GM21360 (cell line): ENCODE measurements around the gene TEAD3.

Experiments used
- ATAC-seq: cut with Tn5 transposase; IDR thresholded peaks from one replicate; pipeline ENCODE4 v1.9.1; 2021; ENCODE audit warnings: mild to moderate bottlenecking, moderate library complexity; ENCODE audit not compliant: unreplicated experiment

The TEAD3 gene

DNA sequence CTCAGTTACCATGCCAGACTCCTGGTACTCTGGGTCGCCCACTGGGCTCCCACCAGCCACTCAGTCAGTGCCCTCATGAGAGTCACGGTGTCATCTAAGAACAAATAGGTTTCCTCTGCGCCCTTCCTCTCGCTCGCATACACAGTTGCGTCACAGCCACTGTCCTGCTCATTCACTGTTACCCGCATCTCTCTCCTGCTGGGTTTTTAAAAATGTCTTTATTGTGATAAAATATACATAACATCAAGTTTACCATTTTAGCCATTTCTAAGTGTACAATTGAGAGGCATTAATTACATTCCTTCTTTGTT lies 4.0 kb downstream of the TEAD3 start:
- ATAC-seq = no peak

DNA sequence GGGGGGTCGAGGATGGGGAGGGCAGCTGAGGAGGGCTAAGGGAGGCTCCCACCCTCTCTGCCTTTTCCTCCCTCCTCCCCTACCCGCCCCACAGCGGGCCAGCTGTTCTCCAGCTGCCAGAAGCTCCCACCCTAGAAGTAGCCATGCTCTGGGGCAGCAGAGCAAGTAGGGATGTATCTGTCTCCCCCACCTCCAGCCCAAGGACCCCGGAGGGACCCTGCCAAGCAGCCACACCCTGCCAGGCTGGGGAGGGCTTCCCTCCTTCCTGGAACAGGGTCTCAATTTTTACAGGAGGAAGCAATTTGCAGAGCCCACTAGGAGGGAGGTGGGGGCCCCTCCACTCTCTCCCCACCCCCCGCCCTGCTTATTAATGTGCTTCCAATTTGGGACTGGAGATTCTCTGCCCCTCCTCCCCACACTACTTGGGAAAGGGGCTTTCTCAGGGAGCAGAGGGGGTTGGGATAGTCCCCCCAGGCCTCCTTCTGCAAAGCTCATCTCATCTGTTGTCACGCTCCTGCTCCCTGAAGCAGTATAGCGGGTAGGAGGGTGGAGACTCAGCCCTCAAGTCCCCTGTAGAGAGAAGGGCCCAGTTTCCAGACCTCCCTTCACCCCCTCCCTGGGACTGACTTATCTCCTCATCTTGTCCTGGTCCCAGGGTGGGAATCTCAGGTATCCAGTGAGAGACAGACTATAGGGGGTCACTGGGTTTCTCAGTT lies 4.5 kb downstream of the TEAD3 start:
- no peak for ATAC-seq

DNA sequence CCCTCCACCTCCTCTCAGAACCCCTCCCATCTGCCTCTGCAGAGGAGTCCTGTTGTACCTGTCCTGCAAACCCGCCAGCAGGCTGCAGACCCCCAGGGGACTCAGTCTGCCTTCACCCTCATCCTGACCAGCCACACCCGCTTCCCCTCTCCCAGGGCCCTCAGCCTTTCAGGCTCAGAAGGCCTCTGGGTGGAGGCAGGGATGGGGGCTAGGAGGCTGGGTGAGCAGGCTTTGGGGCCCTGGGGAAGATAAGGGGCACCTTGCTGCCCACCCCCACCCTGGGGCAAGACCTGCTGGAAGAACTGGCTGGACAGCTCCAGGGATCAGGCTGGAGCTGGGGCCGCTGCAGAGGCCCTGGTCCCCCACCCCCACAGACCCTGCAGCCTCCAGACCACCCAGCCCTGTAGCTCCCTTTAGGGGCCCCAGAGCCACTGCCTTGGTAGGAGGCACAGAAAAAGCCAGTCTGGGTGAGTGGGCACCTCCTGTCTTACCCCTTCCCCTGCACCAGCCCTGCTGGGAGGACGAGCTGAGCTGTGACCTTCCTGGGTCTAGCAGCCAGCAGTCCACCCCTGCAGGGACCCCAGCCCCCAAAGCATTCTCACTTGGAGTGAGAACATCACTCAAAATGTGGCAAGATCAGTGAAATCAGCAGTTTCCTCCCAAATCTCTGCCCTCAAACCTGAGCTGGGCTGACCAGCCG lies 5.2 kb downstream of the TEAD3 start:
- ATAC-seq = no peak

DNA sequence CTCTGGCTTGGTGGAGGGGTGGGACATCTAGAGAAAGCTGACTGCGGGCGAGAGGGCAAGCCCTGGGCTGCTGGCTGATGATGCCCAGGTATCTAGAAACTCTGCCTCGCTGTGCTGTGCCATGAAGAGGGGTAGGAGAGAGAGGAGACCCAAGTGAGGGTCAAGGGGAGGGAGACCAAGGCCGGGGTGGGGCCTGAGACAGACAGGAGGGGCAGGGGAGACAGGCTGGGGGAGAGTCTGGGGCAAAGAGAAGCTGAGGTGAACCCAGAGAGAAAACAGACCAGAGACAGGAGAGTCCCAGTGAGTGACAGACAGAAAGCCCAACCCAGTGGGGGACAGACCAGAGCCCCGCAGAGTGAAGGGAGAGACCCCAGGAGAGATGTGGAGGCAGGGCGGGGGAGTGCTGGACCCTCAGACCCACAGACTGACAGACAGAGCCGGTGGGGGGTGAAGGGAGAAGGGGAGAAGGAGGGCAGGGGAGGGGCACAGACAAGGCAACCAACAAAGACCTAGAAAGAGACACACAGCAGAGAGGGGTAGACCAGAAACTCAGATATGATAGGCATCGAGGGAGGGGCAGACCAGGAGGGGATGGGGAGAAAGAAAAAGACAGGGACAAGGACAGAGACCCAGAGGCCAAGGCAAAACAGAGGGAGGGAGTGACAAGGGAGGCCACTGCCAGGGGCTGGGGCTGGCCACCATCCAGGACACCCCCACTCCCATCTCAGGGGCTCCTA lies 5.9 kb downstream of the TEAD3 start:
- no peak for ATAC-seq

DNA sequence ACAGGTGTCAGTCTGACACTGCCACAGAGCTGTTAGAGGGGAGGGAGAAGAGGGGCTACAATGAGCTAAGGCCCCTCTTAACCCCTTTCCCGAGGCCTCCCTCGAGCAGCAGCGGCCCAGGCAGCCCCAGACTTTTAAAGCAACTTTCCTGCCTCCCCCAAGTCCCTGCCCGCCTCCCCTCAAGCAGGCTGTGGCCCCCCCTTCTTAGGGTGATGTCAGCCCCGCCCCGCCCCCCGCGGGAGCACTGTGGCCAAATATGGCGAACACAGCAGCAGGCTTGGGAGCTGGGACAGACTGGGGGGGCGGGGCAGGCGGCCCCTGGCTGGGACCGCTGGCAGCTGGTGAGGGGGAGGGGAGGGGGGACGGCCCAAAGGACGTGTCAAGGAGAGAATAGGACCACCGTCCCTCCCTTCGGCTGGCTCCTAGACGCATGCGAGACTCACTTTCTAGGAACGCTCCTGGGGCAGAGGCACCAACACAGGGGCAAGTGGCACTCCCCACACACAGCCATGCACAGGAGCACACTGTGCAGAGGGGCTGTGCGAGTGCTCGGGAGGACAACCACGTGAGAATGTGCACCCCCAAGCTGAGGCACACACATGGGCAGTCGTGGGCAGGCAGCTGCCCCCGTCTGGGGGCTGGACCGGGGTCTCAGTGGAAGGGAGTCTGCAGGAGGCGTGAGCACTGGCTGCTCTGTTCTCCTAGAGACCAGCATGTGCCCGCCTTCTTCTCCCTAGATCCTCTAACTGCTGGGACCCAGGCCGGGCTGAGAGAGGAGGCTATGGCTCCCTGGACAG lies 6.7 kb downstream of the TEAD3 start:
- no peak for ATAC-seq

DNA sequence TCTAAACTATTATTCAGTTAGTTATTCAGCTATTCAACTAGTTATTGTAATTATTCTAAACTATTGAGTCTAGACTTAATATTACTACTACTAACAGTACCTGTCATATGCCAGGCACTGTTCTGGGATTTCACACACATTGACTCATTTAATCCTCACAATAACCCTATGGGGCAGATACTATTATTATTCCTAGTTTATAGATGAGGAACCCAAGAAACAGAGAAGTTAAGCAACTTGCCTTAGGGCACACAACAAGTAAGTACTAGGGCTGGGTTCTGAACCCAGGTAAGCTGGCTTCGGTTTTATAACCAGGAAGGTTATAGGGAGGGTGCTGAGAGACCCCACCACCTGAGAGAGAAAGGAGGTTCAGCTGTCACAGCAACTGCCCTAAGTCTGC lies 7.8 kb downstream of the TEAD3 start:
- no peak for ATAC-seq

DNA sequence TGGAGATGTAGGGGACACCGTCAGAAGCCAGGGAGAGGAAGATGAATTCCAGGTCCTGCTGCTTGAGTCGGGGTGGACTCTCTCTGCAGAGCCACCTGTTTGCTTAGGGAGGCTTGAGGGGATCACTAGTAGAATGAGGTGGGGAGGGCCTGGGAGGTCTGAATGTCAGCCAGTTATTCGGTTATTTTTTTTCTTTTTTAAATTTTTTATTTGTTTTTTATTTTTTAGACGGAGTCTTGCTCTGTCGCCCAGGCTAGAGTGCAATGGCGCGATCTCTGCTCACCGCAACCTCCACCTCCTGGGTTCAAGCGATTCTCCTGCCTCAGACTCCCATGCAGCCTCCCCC lies 8.4 kb downstream of the TEAD3 start:
- ATAC-seq = no peak

DNA sequence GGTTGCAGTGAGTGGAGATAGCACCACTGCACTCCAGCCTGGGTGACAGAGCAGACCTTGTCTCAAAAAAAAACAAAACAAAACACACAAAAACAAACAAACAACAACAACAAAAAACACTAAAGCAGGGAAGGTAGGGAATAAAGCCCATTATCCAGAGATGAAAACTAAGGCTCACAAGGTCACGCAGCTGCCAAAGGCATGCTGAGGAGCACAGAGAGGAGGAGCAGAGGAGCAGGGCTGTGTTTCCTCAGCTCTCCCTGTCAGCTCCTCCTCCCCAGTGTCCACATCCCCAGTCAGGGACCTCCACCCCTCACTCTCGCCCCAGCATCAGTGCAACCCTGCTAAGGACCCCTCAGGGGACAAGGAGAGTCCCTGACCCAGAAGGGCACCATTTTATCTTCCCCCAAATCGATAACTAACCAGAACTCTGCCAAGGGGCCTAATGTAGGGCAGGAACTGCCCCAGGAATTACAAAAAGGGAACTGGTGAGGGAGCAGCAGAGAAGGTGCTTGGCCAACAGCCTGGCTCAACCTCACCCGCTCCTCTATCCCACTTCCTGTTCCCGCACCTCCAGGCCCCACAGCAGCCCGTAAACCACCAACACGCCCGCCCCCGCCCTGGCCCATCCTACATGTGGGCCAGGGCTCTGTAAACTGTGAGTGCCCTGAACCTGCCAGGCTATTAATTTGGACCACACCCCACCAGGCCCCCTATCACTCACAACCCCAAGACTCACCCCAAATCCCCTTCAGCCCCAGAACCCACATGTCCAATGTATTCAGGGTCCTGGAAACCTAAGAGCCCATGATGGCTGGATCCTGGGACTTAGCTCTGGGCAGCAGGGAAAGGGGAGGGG lies 9.0 kb downstream of the TEAD3 start:
- ATAC-seq = no peak

DNA sequence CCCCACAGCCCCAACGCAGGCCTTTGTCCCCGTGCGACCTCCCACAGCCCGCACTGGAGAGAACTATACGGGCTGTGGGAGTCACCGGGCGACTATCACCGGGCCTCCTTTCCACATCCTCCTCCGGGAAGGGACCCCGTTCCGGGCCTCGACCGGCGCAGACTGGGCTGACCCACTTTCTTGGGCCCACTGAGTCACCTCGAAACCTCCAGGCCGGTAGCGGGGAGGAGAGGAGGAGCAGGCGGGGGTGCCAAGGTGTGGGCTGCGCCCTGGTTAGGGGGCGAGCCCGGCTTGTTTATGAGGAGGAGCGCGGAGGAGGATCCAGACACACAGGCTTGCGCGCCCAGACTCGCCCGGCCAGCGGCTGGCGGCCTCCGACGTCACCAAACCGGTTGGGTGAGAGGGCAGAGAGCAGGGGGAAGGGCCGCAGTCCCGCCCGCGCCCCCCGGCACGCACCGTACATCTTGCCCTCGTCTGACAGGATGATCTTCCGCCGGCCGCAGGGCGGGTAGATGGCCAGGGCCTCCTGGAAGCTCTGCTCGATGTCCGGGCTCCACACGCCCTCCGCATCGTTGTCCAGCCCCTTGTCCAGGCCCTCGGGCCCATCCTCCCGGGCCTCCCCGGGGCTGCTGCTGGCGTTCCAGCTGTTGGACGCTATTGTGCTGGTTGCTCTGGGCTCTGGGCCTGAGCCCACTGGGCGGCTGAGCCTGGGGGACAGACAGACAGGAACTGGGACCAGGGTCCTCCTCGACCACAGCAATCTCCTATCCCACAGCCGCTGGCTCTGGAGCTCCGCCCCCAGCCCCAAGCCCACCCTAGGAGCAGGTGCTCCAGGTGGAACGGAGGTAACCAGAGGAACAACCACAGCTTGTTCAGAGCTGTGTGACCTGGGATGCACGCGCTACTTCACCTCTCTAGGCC lies 10.6 kb downstream of the TEAD3 start:
- no peak for ATAC-seq

DNA sequence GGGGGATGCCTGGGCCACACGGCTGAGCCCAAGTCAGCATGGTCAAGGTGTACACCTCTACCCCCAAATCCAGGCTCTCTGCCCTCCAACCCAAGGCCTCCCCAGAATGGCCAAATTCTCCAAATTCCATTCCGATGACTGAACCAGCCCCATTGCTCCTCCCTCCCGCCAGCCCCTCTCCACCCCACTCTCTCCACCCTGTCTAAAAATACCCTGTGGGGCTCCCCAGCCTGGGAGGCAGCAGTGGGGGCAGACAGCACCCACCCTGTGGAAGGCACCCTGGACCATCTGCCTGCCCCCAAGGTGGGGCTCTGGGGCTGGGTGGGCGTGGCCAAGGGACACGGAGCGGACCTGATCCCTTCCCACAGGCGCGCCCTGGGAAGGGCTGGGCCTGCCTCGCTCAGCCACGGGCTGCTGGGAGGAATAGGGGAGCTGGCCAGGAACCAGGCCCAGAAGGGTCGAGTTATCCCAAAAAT lies 11.4 kb downstream of the TEAD3 start:
- ATAC-seq = no peak

DNA sequence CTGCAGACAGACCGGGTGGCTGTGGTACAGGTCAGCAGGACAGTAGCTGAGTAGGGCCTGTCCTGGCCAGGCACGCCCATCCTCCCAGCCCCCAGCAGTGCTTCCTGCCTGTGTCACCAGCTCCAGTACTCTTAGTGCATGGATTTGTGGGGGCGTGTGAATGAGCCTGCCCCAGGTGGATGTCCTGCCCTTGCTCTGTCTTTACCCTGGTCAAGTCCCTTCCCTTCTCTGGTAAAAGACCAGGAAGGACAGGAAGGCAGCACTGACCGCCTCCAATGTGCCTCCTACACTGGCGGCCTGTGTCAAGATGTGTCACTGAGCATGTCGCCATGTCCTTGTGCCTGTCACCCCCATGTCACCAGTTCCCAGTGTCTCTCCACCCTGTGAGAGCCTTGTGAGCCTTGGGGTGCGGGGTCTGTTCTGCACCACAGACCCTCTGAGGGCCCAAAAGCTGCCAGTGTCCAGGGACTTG lies 11.9 kb downstream of the TEAD3 start:
- ATAC-seq = no peak

DNA sequence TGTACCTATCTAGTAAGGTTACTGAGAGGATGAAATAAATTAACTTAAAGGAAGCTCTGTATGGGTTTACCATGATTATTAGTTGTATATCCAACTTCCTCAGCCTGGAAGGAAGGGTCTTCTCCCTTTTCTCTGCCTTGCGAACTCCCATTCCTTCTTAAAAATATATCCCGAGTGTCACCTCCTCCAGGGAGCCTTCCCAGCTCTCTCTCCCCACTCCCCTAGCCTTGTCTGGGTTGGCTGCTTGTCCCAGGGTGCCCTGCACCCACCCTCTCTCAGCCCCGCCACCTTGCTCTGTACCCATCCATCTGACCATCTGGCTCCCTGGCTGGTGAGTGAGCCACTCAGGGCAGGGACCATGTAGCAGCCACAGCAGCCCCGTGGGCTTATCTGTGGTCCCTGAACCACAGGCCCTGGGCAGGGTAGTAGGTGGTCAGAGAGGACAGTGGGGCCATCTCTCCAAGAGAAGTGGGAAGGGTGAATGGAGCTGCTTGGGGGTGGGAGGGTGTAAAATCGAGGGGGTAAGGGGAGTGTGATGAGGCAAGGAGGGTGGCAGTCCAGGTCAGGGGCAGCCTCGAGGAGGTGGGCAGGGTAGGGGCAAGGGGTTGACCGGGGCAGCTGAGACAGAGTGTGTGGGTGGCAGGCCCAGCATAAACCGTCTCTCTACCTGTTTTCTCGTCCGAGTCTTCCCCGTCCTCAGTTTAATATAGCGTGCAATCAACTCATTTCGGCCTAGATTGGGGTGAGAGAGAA lies 12.8 kb downstream of the TEAD3 start:
- no peak for ATAC-seq

DNA sequence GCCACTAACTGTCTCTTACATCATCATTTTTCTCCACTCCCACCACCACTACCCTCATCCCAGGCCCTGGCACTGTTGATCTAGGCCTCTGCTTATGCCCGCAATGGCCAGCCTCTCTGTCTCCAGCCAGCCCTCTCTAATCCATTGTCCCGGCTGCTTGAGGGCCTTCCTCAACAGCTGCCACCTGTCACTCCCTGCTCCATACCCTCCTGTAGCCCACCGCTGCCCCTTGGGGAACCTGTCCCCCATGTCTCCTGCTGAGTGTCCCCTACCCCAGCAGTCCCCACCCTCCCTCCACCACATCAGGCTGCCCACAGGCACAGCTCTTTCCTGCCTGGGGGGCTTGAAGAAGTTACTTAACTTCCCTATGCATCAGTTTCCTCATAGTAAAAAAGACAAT lies 13.4 kb downstream of the TEAD3 start:
- ATAC-seq = no peak

DNA sequence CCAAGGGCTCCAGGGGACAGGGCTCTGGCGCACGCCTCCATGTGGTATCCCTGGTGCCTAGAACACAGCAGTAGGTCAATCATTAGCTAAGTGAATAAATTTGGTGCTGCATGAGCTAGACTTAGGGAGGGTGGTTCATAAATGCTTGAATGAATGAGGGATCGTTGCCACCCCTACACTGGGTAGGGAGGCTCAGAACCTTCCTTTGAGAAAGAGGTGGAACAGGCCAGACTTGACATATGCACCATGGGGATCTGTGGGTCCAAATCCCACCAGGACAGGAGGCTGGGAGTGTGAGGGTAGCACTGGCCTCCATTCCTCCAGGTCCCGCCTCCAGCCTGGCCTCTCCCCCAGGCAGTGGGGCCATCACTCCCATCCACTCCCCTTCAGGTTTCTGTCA lies 13.8 kb downstream of the TEAD3 start:
- ATAC-seq = no peak

DNA sequence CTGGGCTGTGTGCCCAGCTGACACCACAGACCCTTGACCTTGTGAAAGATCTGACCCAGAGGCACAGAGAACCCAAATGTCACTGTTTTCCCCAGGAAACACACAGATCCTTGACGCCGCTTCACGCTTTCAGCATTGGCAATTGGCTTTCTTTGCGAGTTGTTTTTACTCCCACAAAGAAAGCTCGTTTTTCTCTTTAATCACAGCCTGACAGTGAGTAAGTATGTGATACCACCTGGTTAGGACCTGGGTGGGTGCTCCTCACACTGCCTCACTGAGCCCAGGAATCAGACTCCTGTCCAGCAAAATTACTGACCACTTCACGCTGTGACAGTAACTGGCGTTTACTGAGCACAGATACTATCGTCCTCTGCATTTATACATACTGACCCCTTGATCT lies 15.7 kb downstream of the TEAD3 start:
- ATAC-seq = no peak

DNA sequence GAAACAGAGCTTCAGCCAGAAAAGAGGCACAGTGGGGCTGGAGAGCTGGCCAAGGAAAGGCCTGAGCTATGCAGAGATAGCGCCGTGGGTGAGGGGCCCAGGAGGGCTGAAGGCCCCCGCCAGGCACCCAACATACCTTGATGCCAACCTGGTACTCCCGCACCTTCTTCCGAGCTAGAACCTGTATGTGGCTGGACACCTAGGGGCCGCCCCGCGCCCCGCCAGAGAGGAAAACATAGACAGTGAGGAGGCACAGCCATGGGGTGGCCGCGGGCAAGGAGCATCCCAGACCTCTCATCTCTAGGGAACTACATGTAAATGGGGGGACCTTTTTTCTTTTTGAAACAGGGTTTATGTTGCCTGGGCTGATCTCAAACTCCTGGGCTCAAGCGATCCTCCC lies 16.7 kb downstream of the TEAD3 start:
- ATAC-seq = no peak

DNA sequence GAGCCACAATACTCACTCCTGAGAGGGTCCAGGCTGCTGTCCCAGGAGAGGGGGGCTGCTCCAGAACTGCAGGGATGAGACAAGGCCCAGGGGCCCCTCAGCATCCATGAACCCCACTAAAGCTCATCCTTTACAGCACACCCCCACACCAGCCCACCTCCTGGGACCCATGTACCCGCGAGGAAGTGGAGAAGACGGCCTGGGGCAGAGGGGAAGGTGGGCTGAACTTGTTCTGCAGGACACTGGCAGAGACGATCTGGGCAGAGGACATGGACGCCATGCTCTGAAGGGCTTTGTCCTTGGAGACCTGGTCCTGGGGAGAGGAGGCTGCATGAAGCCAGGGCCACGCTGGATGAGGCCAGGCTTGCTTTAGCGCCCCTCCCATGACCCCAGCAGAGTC lies 18.6 kb downstream of the TEAD3 start:
- ATAC-seq = no peak

DNA sequence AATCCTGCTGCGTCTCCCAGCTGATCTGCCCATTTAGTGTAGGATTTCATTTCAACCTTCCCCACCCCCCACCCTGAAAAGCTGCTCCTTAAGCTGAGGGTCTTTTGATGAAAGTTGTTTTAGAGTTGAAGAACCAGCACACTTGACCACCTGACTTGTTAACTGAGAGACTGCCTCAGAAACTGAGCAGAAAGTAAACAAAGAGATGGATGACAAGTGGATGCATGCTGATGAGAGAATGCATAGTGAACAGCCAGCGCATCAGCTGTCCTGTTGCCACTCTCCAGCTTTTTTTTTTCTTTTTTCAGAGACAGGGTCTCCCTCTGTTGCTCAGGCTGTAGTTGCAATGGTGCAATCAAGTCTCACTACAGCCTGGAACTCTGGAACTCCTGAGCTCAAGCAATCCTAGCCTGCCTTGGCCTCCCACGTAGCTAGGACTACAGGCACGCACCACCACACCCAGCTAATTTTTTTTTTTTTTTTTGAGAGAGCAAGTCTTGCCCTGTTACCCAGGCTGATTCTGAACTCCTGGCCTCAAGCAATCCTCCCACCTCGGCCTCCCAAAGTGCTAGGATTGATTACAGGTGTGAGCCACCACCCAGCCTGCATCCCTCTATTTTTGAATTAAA lies 19.2 kb downstream of the TEAD3 start:
- ATAC-seq = no peak
